Stimulated activated naive CD4-positive, alpha-beta T cell treated with Interleukin-2 at 50 U/mL for 16 hours (primary cell): Measurements from ENCODE around the gene DPYD.
"Not testable (repeated sequence)": the region's sequence is repeated elsewhere in the genome, so short reads cannot be mapped to it uniquely, and the experiment has no call there.

Experiments used
- DNase-seq: peaks from one replicate; lab custom pipeline; 2025; lab: John Stamatoyannopoulos, UW

The DPYD gene

DNA sequence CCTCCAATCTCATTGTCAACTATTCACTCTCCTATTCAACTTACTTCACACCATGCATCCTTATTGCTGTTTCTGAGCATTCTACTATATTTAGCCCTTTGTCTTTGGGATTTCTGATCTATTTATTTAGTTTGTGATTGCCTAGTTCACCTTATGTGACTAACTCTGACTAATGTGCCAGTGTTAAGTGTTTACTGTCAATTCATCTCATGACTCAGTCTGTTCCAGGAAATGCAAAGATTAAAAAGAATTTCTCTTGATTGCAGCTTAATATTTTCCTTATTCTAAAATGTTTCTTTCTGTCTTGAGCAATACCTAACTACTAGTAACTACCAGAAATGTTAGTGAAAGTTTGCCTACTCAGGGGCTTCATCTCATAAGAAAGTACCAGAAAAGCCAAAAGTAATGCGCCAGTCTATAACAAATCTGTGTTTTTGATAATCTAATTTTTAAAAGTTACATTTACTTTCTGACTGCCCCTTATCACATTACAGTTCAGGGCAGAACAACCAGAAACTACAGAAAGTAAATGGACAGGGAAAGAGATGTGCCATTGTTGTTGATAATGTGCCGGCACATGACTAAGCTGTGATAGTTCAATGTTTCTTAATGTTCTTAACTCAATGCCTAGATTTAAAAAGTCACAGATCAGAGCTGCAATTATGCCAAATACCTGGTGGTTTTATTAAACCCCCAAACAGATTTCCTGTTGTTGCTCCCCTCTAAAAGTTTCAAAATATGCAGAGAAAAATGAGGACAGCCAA lies 642.8 kb downstream of the DPYD start:
- DNase-seq: no peak

GRCh38 chr1:97271916-97272788 lies 648.7 kb downstream of the DPYD start:
- no peak for DNase-seq

- DNase-seq: no peak
Measured at GRCh38 chr1:97270508-97271307, 650.1 kb downstream of the DPYD start.

- DNase-seq: no peak
Measured at GRCh38 chr1:97265630-97266029, 655.2 kb downstream of the DPYD start.

DNA sequence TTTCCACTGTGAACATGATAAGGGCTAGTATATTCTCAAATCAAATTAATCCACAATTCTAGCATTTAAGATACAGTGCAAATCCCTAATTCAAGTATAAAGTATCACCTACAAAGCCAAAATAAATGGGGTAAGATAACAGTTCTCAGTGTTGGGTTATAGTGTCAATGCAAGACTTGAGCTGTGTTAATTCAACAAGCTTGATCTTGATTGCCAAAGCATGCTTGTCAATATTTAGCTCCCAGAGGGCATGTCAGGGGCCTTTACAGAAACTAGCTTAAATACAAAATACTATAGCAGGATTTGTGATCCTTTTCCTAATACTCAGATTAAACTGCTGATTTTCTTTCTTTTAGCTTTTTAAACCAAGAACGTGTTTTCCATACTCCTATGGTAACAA lies 658.0 kb downstream of the DPYD start:
- DNase-seq: no peak

DNA sequence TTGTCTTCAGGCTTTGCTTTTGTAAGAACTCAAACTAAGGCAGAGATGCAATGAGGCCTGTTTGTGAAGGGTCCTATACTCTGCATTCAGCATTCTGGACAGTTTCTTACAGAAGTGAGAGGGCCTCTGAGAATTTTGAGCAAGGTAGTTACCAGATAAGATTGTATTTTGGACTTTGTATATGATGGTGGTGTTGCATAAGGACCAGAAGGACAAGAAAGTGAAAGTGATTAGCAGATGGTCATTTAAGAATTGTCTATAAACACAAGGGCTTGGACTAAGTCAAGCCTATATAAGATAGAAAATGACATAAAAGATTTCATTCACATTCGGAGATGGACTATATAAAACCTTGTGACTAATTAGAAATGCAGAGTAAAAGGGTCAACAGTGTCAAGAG lies 662.2 kb downstream of the DPYD start:
- no peak for DNase-seq

DNA sequence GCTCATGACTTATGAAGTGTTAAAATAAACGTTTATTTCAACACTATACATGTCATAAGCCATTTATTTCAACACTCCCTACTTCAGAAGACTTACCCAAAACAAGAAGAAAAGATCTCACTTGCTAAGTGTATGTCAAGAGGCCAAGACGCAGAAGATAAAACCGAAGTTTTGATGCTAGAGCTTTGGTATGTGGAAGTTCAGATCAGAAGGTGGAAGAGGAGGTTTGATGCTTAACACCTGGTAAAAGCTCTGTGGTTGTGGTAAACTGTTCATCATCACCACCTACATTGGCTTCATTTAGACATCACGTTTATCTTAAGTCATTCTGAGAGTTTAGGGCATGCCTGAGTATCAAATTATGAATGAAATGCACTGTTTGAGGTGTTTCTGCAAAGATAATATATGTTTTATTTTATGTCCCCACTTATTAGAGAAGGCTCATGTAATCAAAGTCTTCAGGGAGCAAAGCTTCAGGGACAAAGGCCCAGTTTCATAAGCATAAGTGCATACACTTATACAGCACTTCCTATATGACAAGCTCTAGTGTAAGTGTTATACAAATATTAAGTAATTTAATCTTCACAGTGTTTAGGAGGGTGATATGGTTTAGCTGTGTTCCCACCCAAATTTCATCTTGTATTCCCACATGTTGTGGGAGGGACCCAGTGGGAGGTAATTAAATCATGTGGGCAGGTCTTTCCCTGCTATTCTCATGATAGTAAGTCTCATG lies 665.9 kb downstream of the DPYD start:
- DNase-seq: no peak

DNA sequence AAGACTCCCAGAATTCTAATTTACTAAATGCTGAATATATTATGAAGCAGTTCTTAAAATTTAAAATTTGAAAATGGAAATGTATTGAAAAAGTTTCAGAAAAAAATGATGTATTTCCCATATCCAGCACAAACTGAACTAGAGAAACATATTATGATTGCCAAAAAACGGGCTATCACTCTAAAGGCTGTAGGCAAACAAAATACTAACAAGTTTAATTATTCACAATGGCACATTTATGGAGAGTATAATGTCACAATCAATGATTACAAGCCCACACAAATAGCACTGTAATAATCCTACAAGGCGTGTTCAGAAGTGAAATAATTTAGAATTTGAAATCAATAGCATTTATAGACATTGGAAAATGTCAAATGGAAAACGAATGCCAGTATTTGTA lies 667.9 kb downstream of the DPYD start:
- DNase-seq: no peak

- no peak for DNase-seq
Measured at GRCh38 chr1:97252076-97252475, 668.8 kb downstream of the DPYD start.

DNA sequence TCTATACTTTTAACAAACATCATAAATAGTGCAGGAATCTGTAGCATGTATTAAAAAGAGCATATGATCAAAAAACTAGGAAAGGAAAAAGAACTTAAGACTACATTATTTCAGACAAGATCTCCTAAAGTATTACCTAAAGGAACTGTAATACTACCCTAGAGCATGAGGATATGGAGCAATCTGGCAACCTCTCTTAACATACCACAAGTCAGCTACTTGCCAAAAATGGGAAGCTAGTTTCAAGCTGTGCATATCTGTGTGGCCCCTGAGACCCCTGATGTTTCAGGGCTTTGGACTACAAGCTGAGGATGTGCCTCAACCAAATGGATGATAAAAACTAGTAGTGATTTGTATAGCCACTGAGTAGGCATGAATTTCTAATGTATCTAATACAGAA lies 673.6 kb downstream of the DPYD start:
- no peak for DNase-seq

- no peak for DNase-seq
Measured at GRCh38 chr1:97245682-97246081, 675.2 kb downstream of the DPYD start.

DNA sequence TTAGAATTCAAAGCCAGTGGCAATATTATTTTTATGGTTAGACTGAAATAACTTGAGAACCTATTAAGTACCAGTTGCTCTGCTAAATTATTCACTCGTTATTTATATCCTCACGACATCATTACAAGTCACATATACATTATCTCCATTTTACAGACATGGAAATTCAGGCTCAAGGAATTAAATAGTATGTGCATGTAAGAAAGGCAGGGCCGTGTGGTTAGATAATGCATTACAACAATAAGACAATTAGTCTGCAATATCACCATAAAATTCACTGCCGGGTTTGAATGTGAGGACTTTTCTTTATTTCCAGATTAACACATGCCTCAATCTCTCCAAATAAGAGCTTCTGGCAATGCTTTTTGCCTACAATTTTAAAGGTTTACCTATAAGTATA lies 675.8 kb downstream of the DPYD start:
- no peak for DNase-seq

DNA sequence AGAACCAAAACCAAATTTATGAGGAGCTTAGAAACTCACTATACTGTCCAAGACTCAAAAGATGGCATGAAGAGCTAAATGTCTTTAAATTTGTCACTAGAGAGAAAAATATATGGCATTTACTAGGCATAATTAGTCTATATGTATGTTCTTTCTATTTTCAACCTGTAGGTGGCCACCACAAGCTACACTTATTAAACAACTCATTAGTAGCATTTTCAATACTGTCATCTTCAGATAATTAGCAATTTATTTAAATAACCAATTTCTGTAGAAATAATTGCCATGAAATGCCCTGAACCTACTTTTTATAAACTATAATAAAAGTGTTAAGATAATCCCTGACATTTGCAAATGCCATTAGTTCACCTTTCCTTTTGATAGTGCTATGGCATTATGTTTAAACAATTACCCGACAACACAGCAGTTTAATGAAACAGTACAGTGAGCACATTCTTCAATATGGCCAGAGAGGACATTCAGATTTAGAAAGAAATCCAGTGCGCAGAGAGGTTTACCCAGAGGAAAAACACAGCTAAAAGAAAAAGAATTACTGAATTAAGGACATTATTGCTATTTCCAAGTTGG lies 676.8 kb downstream of the DPYD start:
- DNase-seq: no peak

- DNase-seq: no peak
Measured at GRCh38 chr1:97238816-97239215, 682.0 kb downstream of the DPYD start.

DNA sequence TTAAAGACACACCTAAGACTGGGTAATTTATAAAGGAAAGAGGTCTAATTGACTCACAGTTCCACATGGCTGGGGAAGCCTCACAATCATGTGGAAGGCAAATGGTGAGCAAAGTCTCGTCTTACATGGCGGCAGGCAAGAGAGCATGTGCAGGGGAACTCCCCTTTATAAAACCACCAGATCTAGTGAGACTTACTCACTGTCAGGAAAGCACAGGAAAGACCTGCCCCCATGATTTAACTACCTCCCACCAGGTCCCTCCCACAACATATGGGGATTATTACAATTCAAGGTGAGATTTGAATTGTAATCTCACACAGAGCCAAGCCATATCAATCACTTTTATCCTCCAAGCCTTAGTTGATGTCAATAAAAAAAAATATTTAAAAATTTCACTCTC lies 689.5 kb downstream of the DPYD start:
- not testable (repeated sequence) for DNase-seq

DNA sequence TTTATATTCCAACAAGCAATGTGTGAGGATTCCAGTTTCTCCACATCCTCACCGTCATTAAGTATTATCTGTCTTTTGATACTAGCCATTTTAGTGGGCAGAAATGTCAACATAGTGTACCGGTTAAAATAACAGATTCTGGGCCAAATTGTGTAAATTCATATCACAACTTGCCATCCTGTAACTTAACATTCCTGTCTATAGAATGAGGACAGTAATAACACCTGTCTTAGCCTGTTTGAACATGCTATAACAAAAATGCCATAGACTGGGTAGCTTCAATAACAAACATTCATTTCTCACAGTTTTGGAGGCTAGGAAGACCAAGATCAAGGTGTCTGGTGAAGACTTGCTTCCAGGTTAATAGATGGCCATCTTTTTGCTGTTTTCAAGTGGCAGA lies 708.2 kb downstream of the DPYD start:
- DNase-seq: no peak

- DNase-seq: no peak
Measured at GRCh38 chr1:97210307-97210706, 710.5 kb downstream of the DPYD start.

DNA sequence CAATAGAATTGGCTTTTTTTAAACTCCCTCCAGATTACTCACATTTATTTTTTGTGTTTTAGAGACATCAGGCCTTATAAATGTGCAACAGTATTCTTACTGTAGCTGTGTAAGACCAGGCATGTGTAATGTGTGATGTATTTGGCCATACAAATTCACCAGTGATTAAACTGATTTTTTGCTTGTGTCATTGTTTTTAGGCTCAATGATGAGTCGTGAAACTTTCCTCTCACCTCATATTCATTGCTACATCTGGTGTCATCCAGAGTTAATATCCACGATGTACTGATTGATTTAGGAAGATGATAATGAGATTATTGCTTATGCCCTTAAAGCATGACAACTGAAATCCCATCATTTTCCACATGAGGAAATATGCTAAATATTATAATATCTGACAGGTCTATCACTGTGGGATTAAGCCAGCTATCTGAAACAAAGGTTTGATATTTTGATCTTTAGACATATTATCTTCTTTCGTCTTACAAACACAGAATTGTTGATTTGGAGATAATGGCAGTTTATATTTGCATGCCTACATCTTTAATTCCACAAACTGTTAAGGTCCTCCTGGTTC lies 711.4 kb downstream of the DPYD start:
- DNase-seq: no peak

DNA sequence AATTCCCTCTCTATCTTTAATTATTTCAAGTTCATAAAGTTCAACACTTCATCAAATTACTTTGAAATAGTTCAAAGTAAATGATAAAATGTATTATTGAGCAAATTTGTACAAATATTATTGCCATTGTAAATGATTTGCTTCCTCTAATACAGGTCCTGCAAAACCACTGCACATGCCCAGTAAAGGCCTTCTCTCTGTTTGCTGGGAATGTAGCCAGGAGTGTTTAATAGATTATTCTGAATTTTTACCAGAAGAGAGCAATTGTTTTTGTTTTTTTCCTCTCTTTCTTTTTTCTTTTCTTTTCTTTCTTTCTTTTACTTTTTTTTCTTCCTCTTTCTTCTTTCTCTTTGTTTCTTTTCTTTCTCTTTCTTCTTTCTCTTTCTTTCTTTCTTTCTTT lies 713.0 kb downstream of the DPYD start:
- no peak for DNase-seq

GRCh38 chr1:97204468-97204867 lies 716.4 kb downstream of the DPYD start:
- no peak for DNase-seq
